H1 (cell line): ENCODE results near the gene TPST2. TPM values are rescaled to one million over a fixed set of nuclear protein-coding genes. Genes with fewer than 3 reads are reported as not detected.

ENCODE experiments used
- CTCF ChIA-PET: fragments of 300-600 bp; sonication (Branson Sonifier 250); formaldehyde crosslinking; loops from one replicate; lab custom pipeline; 2021; ENCODE audit not compliant: partially characterized antibody; lab: Charles Lee
- POLR2A ChIA-PET: fragments of 300-600 bp; sonication (Branson Sonifier 250); formaldehyde crosslinking; loops from one replicate; lab custom pipeline; 2021; ENCODE audit warnings: inconsistent platforms; ENCODE audit not compliant: partially characterized antibody; lab: Charles Lee
- DNase-seq, 2 experiments: peaks; one replicate each; pipeline versions ENCODE4 v3.0.0 to v3.0.0-alpha.2; 2010 to 2022; ENCODE audit warnings: low spot score in 2 of 2, low read depth in 1 of 2, mixed read lengths in 1 of 2
- FAIRE-seq: peaks from 2 replicates; lab custom pipeline; 2011; peaks lifted over from hg19 to GRCh38; lab: Jason Lieb, UNC
- H2AFZ ChIP-seq: 2 replicates; pipeline ENCODE4 v1.8.1; 2012; ENCODE audit warnings: low read length, inconsistent platforms
- H2AK5ac ChIP-seq: 2 replicates; pipeline ENCODE4 v1.6.1; 2013; ENCODE audit warnings: low read depth, low read length
- H2BK120ac ChIP-seq: replicated peaks from 2 replicates; pipeline ENCODE3; 2013; ENCODE audit warnings: low read depth, low read length, inconsistent platforms
- H2BK12ac ChIP-seq: 2 replicates; pipeline ENCODE4 v1.6.1; 2013; ENCODE audit warnings: low read depth, low read length
- H2BK15ac ChIP-seq: 2 replicates; pipeline ENCODE4 v1.6.1; 2013; ENCODE audit warnings: low read length
- H2BK20ac ChIP-seq: 2 replicates; pipeline ENCODE4 v1.6.1; 2013; ENCODE audit warnings: low read length
- H2BK5ac ChIP-seq: 2 replicates; pipeline ENCODE4 v1.6.1; 2013; ENCODE audit warnings: low read depth, low read length
- H3K14ac ChIP-seq: 2 replicates; pipeline ENCODE4 v1.6.1; 2013; ENCODE audit warnings: inconsistent platforms; ENCODE audit not compliant: insufficient read length
- H3K18ac ChIP-seq: 2 replicates; pipeline ENCODE4 v1.6.1; 2013; ENCODE audit warnings: low read length; ENCODE audit errors: extremely low read depth
- H3K23ac ChIP-seq: 2 replicates; pipeline ENCODE4 v1.6.1; 2013; ENCODE audit warnings: inconsistent platforms; ENCODE audit not compliant: insufficient read length
- H3K23me2 ChIP-seq: 2 replicates; pipeline ENCODE4 v1.6.1; 2013; ENCODE audit warnings: low read depth, low read length
- H3K27ac ChIP-seq: 2 replicates; pipeline ENCODE4 v1.6.1; 2011; ENCODE audit warnings: low read depth, low read length, inconsistent platforms
- H3K27me3 ChIP-seq, 4 experiments: replicated peaks in 1 of 4; 1 replicate in 1 of 4; 2 replicates in 3 of 4; pipeline versions ENCODE4 v1.6.1 to v1.8.1; 2011 to 2013; ENCODE audit warnings: low read length in 3 of 4, mild to moderate bottlenecking in 3 of 4, inconsistent platforms in 2 of 4, mixed read lengths in 2 of 4, moderate library complexity in 1 of 4; ENCODE audit not compliant: control insufficient read depth in 3 of 4, insufficient read depth in 3 of 4; ENCODE audit errors: extremely low read depth in 1 of 4
- H3K36me3 ChIP-seq, 4 experiments: 2 replicates each; pipeline versions ENCODE4 v1.6.1 to v1.8.1; 2011 to 2013; ENCODE audit warnings: mild to moderate bottlenecking in 4 of 4, low read length in 3 of 4, moderate library complexity in 2 of 4, control low read depth in 1 of 4, inconsistent platforms in 1 of 4; ENCODE audit not compliant: insufficient read depth in 4 of 4, control insufficient read depth in 2 of 4
- H3K4ac ChIP-seq: replicated peaks from 2 replicates; pipeline ENCODE3; 2013; ENCODE audit warnings: low read length, low read depth, mixed read lengths, inconsistent platforms; ENCODE audit not compliant: insufficient read length
- H3K4me1 ChIP-seq, 4 experiments: replicated peaks in 1 of 4; 1 replicate in 1 of 4; 2 replicates in 3 of 4; pipeline versions ENCODE4 v1.6.1 to v1.8.1; 2011 to 2013; ENCODE audit warnings: low read length in 3 of 4, inconsistent platforms in 2 of 4, mixed read lengths in 1 of 4; ENCODE audit not compliant: insufficient read depth in 4 of 4, control insufficient read depth in 3 of 4
- H3K4me2 ChIP-seq, 2 experiments: 2 replicates each; pipeline versions ENCODE4 v1.6.1 to v1.8.1; 2011 to 2013; ENCODE audit warnings: low read depth in 2 of 2, low read length in 2 of 2, control low read depth in 1 of 2, inconsistent platforms in 1 of 2, mild to moderate bottlenecking in 1 of 2; ENCODE audit not compliant: insufficient read depth in 1 of 2
- H3K4me3 ChIP-seq, 4 experiments: fragments of 200-600, 300-600 bp in 1 of 4; sonication (generic), shearing (Covaris generic), sonication (Bioruptor Twin) in 1 of 4; 2 replicates each; pipeline versions ENCODE4 v1.5.1 to v1.8.1; 2011 to 2016; ENCODE audit warnings: low read length in 4 of 4, low read depth in 3 of 4, control low read depth in 2 of 4, inconsistent platforms in 2 of 4, mild to moderate bottlenecking in 2 of 4, mixed read lengths in 1 of 4, moderate library complexity in 1 of 4; ENCODE audit not compliant: insufficient read depth in 2 of 4; ENCODE audit errors: extremely low read depth in 1 of 4
- H3K56ac ChIP-seq: replicated peaks from 2 replicates; pipeline ENCODE3; 2013; ENCODE audit warnings: low read depth, mild to moderate bottlenecking, mixed read lengths, low read length, inconsistent platforms; ENCODE audit not compliant: insufficient read length
- H3K79me1 ChIP-seq: 2 replicates; pipeline ENCODE4 v1.6.1; 2013; ENCODE audit warnings: low read depth, low read length, control low read depth
- H3K79me2 ChIP-seq, 2 experiments: 2 replicates each; pipeline versions ENCODE4 v1.6.1 to v1.8.1; 2012 to 2013; ENCODE audit warnings: low read length in 2 of 2, mild to moderate bottlenecking in 2 of 2, inconsistent platforms in 1 of 2; ENCODE audit not compliant: insufficient read depth in 2 of 2, control insufficient read depth in 1 of 2
- H3K9ac ChIP-seq, 4 experiments: replicated peaks in 1 of 4; 1 replicate in 1 of 4; 2 replicates in 3 of 4; pipeline versions ENCODE4 v1.6.1 to v1.8.1; 2011 to 2013; ENCODE audit warnings: low read depth in 3 of 4, low read length in 3 of 4, control low read depth in 2 of 4, mild to moderate bottlenecking in 2 of 4, moderate library complexity in 2 of 4, inconsistent platforms in 1 of 4; ENCODE audit errors: extremely low read depth in 1 of 4
- H3K9me3 ChIP-seq, 2 experiments: 2 replicates each; pipeline versions ENCODE4 v1.6.1 to v1.8.1; 2012 to 2013; ENCODE audit warnings: mild to moderate bottlenecking in 2 of 2, moderate library complexity in 2 of 2, control low read depth in 1 of 2, inconsistent platforms in 1 of 2, low read depth in 1 of 2, low read length in 1 of 2, mixed read lengths in 1 of 2; ENCODE audit not compliant: insufficient read depth in 2 of 2
- H4K20me1 ChIP-seq, 2 experiments: replicated peaks in 1 of 2; 2 replicates each; pipeline versions ENCODE3 to v1.8.1; 2011 to 2013; ENCODE audit warnings: inconsistent platforms in 2 of 2, low read length in 2 of 2, mild to moderate bottlenecking in 1 of 2; ENCODE audit not compliant: insufficient read depth in 2 of 2, control insufficient read depth in 1 of 2
- H4K5ac ChIP-seq: 2 replicates; pipeline ENCODE4 v1.6.1; 2013; ENCODE audit warnings: low read length, low read depth, mixed read lengths, inconsistent platforms; ENCODE audit not compliant: insufficient read length
- H4K8ac ChIP-seq: 2 replicates; pipeline ENCODE4 v1.8.0; 2013; ENCODE audit warnings: mild to moderate bottlenecking, moderate library complexity, low read length, inconsistent platforms; ENCODE audit not compliant: insufficient read depth; ENCODE audit errors: extremely low read depth
- H4K91ac ChIP-seq: replicated peaks from 2 replicates; pipeline ENCODE3; 2013; ENCODE audit warnings: low read length, mixed read lengths, inconsistent platforms; ENCODE audit not compliant: insufficient read length
- CBX8 ChIP-seq: fragments of 300-800, 300-1000 bp; sonication (generic); IDR thresholded peaks from 2 replicates; pipeline ENCODE4 v1.7.1; 2016; ENCODE audit warnings: low read depth, low read length, borderline replicate concordance
- GABPA ChIP-seq: IDR thresholded peaks from 2 replicates; pipeline ENCODE4 v1.6.1; 2011; ENCODE audit warnings: mild to moderate bottlenecking, low read length, moderate library complexity, borderline replicate concordance; ENCODE audit not compliant: insufficient read depth
- GTF2F1 ChIP-seq: IDR thresholded peaks from 2 replicates; pipeline ENCODE4 v1.6.1; 2012; ENCODE audit warnings: low read depth, low read length, improper control_type of control experiment, borderline replicate concordance
- HDAC6 ChIP-seq: IDR thresholded peaks from one replicate; pipeline ENCODE4 v1.7.1; 2012; ENCODE audit warnings: low read depth, mild to moderate bottlenecking, inconsistent platforms, low read length, moderate library complexity
- MAX ChIP-seq: IDR thresholded peaks from 2 replicates; pipeline ENCODE4 v1.6.1; 2012; ENCODE audit warnings: inconsistent platforms
- PHF8 ChIP-seq: fragments of 200-600 bp; sonication (generic); conservative IDR thresholded peaks from 2 replicates; pipeline ENCODE4 v1.7.1; 2012; ENCODE audit warnings: low read depth, mild to moderate bottlenecking, inconsistent platforms, low read length, moderate library complexity
- POLR2A ChIP-seq, 2 experiments: IDR thresholded peaks; 1 replicate in 1 of 2; 2 replicates in 1 of 2; pipeline ENCODE4 v1.6.1; 2011; ENCODE audit warnings: low read depth in 2 of 2, low read length in 2 of 2, mild to moderate bottlenecking in 2 of 2; ENCODE audit errors: control extremely low read depth in 1 of 2
- RAD21 ChIP-seq, 2 experiments: IDR thresholded peaks in 1 of 2; conservative IDR thresholded peaks in 1 of 2; 2 replicates each; pipeline ENCODE4 v1.6.1; 2011; ENCODE audit warnings: low read depth in 2 of 2, low read length in 2 of 2, improper control_type of control experiment in 1 of 2, inconsistent platforms in 1 of 2, mild to moderate bottlenecking in 1 of 2, moderate library complexity in 1 of 2
- RBBP5 ChIP-seq: IDR thresholded peaks from 2 replicates; pipeline ENCODE4 v1.7.1; 2012; ENCODE audit warnings: low read depth, mild to moderate bottlenecking, inconsistent platforms, low read length, moderate library complexity, borderline replicate concordance
- RXRA ChIP-seq: IDR thresholded peaks from 2 replicates; pipeline ENCODE4 v1.6.1; 2011; ENCODE audit warnings: low read depth, mild to moderate bottlenecking, low read length, moderate library complexity; ENCODE audit not compliant: insufficient read depth
- SP1 ChIP-seq: IDR thresholded peaks from 2 replicates; pipeline ENCODE4 v1.6.1; 2011; ENCODE audit warnings: low read depth, low read length
- TAF1 ChIP-seq: IDR thresholded peaks from 2 replicates; pipeline ENCODE4 v1.6.1; 2011; ENCODE audit warnings: mild to moderate bottlenecking, low read depth, low read length
- TBP ChIP-seq: IDR thresholded peaks from 2 replicates; pipeline ENCODE4 v1.6.1; 2011; ENCODE audit warnings: low read depth, low read length, improper control_type of control experiment
- WGBS, 2 experiments: shearing (Covaris generic) in 1 of 2; methylation state at CpG; one replicate each; pipeline versions ENCODE4 v1.1.6 to v1.1.7; 2013 to 2015; ENCODE audit warnings: low lambda C conversion rate in 2 of 2, mixed read lengths in 2 of 2, inconsistent platforms in 1 of 2, low coverage in 1 of 2, missing lambda C conversion rate in 1 of 2; ENCODE audit not compliant: insufficient replicate concordance in 2 of 2, insufficient coverage in 1 of 2, insufficient read length in 1 of 2; ENCODE audit errors: extremely low coverage in 1 of 2, missing lambda C conversion rate in 1 of 2; 5-methylcytosine and 5-hydroxymethylcytosine counted together
- polyA plus RNA-seq, 7 experiments: library from polyadenylated mRNA; depleted of rRNA in 3 of 7; stranded (reverse) in 5 of 7; unstranded in 2 of 7; fragments of >200 nt in 5 of 7; fragments of 200-250 nt in 2 of 7; gene quantifications; 1 replicate in 5 of 7; 2 replicates in 1 of 7; 4 replicates in 1 of 7; pipeline versions ENCODE4 v1.2.1 to v1.2.3, GENCODE V29; 2011 to 2013; ENCODE audit warnings: missing spikeins in 2 of 7, mixed read lengths in 2 of 7
- total RNA-seq: library from RNA; stranded (reverse); fragmentation: NEBNext Ultra II Directional; extraction: Animal tissue kit (Norgen Biotek cat#: 25700); gene quantifications from 2 replicates; pipeline ENCODE4 v1.2.1, GENCODE V29; 2021

TPST2 gene
- total and polyA plus RNA-seq, 2 of the 8 experiments (the other 6 are each of a cell fraction or from before 2014, with no cell fraction given): 58.8 to 143 TPM

- no peaks in the 10 kb centered on the region for H3K9me3 ChIP-seq
- H2BK5ac ChIP-seq: peak overlapping the region; percentile 79; the same call in 1 of the 2 replicates
- H3K4me1 ChIP-seq: peaks cover 22 to 43% (median 29%) of the 10 kb centered on the region in 4 experiments
- H3K9ac ChIP-seq: no peak overlapping the region; a peak in 1 of 7 replicates
- no peak overlapping the region for H2BK120ac ChIP-seq
- TF ChIP-seq MAX (no peak), RAD21 (IDR thresholded peaks at IDR 0.05 in 1 of 2, conservative IDR thresholded peaks at IDR 0.05 in 1 of 2; ENCODE audit: low read depth in 2 of 2, low read length in 2 of 2) (no peak), TBP (no peak), POLR2A (IDR thresholded peaks at IDR 0.05; ENCODE audit: control extremely low read depth in 1 of 2, low read depth in 2 of 2, low read length in 2 of 2) (no peak), HDAC6 (no peak), RXRA (no peak), TAF1 (no peak), GABPA (no peak), PHF8 (no peak), GTF2F1 (no peak), RBBP5 (no peak), SP1 (no peak), CBX8 (no peak)
- TF ChIP-seq, all 59 proteins: peak for 0
- no peak overlapping the region for H3K56ac ChIP-seq
- no peak overlapping the region for H3K23ac ChIP-seq
- POLR2A ChIA-PET: interaction anchor here (0.7 to 1.3 kb wide), 5 partner anchors 9 to 62 kb away, joined by 3 to 5 read pairs (median 3); no protein-coding TSS in a partner anchor
- FAIRE-seq: no peak
- H2BK15ac ChIP-seq: peak overlapping the region; percentile 66; the same call in 1 of the 2 replicates
- CTCF ChIA-PET: interaction anchor here (0.8 to 2.1 kb wide), 6 partner anchors 13 to 51 kb away, joined by 3 to 5 read pairs (median 4); no protein-coding TSS in a partner anchor
- H3K4me2 ChIP-seq: peak overlapping the region; percentile 31 to 32
- no peak overlapping the region for H3K4ac ChIP-seq
- no peaks in the 10 kb centered on the region for H3K36me3 ChIP-seq
- peak overlapping the region; percentile 92; the same call in 1 of the 2 replicates for H2BK12ac ChIP-seq
- no peak overlapping the region; the same call in 1 of the 2 replicates for H4K8ac ChIP-seq
- 51% methylated on average over 2 of the region's 2 CpGs; no CpG with 5 or more reads in 1 of the 2 experiments for WGBS, 2 experiments
- H3K18ac ChIP-seq: peak overlapping the region; percentile 62
- H2BK20ac ChIP-seq: peak overlapping the region; percentile 84; the same call in 1 of the 2 replicates
- H4K91ac ChIP-seq: peak overlapping the region; percentile 36
- H3K23me2 ChIP-seq: no peaks in the 10 kb centered on the region; the same call in 1 of the 2 replicates
- H3K14ac ChIP-seq: no peak overlapping the region
- H3K79me1 ChIP-seq: no peaks in the 10 kb centered on the region
- H4K5ac ChIP-seq: no peak overlapping the region
- H3K4me3 ChIP-seq: no peak overlapping the region
- H3K27ac ChIP-seq: no peak overlapping the region
- peak overlapping the region; percentile 89; the same call in 1 of the 2 replicates for H2AK5ac ChIP-seq
- no peak for DNase-seq
- peaks cover 5 to 27% (median 26%) of the 10 kb centered on the region in 4 experiments for H3K27me3 ChIP-seq
- H2AFZ ChIP-seq: no peak overlapping the region
- H3K79me2 ChIP-seq: no peaks in the 10 kb centered on the region
- no peaks in the 10 kb centered on the region for H4K20me1 ChIP-seq
These were observed 26.7 kb upstream of the TPST2 start for GRCh38 chr22:26616650-26617049.
